Endodermal cell (in vitro differentiated cells): Measurements from ENCODE around the gene PPP1R9A. TPM values are rescaled to one million over a fixed set of nuclear protein-coding genes. Genes with fewer than 3 reads are reported as not detected.

Experiments
- DNase-seq: peaks from one replicate; pipeline ENCODE4 v3.0.0-alpha.2; 2017
- H3K27ac ChIP-seq: 2 replicates; pipeline ENCODE4 v1.5.1; 2013; ENCODE audit warnings: mild to moderate bottlenecking, low read depth, low read length, moderate library complexity
- H3K27me3 ChIP-seq: 2 replicates; pipeline ENCODE4 v1.6.1; 2013; ENCODE audit warnings: mild to moderate bottlenecking, low read length, moderate library complexity; ENCODE audit not compliant: insufficient read depth, control insufficient read depth, poor library complexity, severe bottlenecking
- H3K36me3 ChIP-seq: 2 replicates; pipeline ENCODE4 v1.7.0; 2013; ENCODE audit warnings: mild to moderate bottlenecking, low read length, moderate library complexity; ENCODE audit not compliant: control insufficient read depth, insufficient read depth
- H3K4me1 ChIP-seq: one replicate; pipeline ENCODE4 v1.7.0; 2013; ENCODE audit warnings: low read length; ENCODE audit not compliant: control insufficient read depth, insufficient read depth
- H3K4me3 ChIP-seq: 2 replicates; pipeline ENCODE4 v1.5.1; 2013; ENCODE audit warnings: mild to moderate bottlenecking, low read length, moderate library complexity
- H3K9ac ChIP-seq: 2 replicates; pipeline ENCODE4 v1.6.1; 2013; ENCODE audit warnings: mild to moderate bottlenecking, low read length, moderate library complexity; ENCODE audit not compliant: poor library complexity, severe bottlenecking; ENCODE audit errors: extremely low read depth
- H3K9me3 ChIP-seq: 2 replicates; pipeline ENCODE4 v1.6.1; 2013; ENCODE audit warnings: mild to moderate bottlenecking, low read length, moderate library complexity; ENCODE audit not compliant: control insufficient read depth
- H3K27ac Mint-ChIP-seq: 2 replicates; pipeline ENCODE4 v1.8.0; 2020; ENCODE audit warnings: mixed read lengths
- H3K27me3 Mint-ChIP-seq: 2 replicates; pipeline ENCODE4 v1.8.0; 2021; ENCODE audit warnings: mild to moderate bottlenecking, mixed read lengths; ENCODE audit not compliant: insufficient read depth
- H3K36me3 Mint-ChIP-seq: 2 replicates; pipeline ENCODE4 v1.8.0; 2020; ENCODE audit warnings: low read depth, mixed read lengths
- H3K4me1 Mint-ChIP-seq: 2 replicates; pipeline ENCODE4 v1.8.0; 2020; ENCODE audit warnings: mixed read lengths
- H3K4me3 Mint-ChIP-seq: 2 replicates; pipeline ENCODE4 v1.8.0; 2020; ENCODE audit warnings: mild to moderate bottlenecking, moderate library complexity, mixed read lengths
- H3K9me3 Mint-ChIP-seq: 2 replicates; pipeline ENCODE4 v1.8.0; 2020; ENCODE audit warnings: mild to moderate bottlenecking, mixed read lengths
- CTCF ChIP-seq: fragments of 200-600 bp; sonication (generic); conservative IDR thresholded peaks from 2 replicates; pipeline ENCODE4 v1.5.0; 2021; ENCODE audit warnings: antibody characterized with exemption, mild to moderate bottlenecking
- WGBS, 2 experiments: methylation state at CpG; one replicate each; pipeline versions ENCODE4 v1.1.5 to v1.1.7; 2013; ENCODE audit warnings: missing lambda C conversion rate in 2 of 2, mixed read lengths in 1 of 2; ENCODE audit not compliant: insufficient coverage in 1 of 2, insufficient read length in 1 of 2; 5-methylcytosine and 5-hydroxymethylcytosine counted together
- total RNA-seq, 2 donors: library from RNA; stranded (reverse); fragmentation: NEBNext Ultra II Directional in 1 of 2; extraction: Animal tissue kit (Norgen Biotek cat#: 25700) in 1 of 2; gene quantifications; 2 replicates in 1 of 2; 3 replicates in 1 of 2; pipeline ENCODE4 v1.2.1, GENCODE V29; 2021

The PPP1R9A gene
- total RNA-seq, 2 donors from 2014 or later, result 38.7 to 39.4 TPM

DNA sequence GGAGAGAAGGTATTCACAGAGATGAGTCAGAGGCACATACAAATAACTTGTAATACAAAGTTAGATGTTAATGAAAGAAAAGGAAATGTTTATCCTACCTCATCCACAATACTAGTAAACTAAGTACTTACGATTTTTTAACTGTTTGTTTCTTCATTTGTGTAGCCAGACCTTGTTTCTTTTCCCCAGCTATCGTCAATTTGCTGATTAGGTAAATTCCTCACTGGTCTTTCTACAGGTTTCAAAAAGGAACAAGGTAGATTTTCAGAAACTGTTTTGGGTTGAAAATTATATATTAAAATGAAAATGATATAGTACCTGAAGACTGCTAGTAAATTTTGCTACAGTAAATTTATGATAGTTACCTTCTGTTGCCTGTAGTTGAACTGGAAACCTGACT, 360.4 kb downstream of the PPP1R9A start:
- peak overlapping the region; percentile 12 for H3K27ac Mint-ChIP-seq
- WGBS, 2 experiments, result 98 to 100% methylated on average over 2 of the region's 2 CpGs

DNA sequence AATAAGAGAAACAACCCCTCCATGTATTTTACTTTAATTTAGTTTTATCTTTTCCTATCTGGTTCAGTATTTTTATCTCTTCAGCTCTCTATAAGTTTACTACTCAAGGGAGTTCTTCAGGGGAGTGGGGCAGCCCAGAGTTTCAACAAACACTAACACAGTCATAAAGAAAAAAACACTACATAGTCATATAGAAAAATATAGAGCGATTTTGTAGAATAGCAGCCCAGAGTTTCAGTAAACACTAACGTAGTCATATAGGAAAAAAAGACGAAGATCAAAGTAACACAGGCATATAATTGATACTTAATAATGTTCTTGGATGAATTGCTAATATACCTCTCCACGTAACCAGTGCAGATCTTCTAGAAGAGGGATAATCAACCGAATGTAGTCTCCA, 362.2 kb downstream of the PPP1R9A start:
- no peak for TF ChIP-seq CTCF

More for the DNA sequence above, 360.4 kb downstream of the PPP1R9A start:
- no peaks in the 10 kb centered on the region for H3K27me3 Mint-ChIP-seq
- H3K4me1 ChIP-seq, result no peaks in the 10 kb centered on the region
- H3K9me3 ChIP-seq, result no peaks in the 10 kb centered on the region
- no peak overlapping the region for H3K4me3 Mint-ChIP-seq
- H3K27me3 ChIP-seq, result no peaks in the 10 kb centered on the region
- DNase-seq, result no peak
- no peaks in the 10 kb centered on the region for H3K9me3 Mint-ChIP-seq
- peaks cover 12% of the 10 kb centered on the region for H3K4me1 Mint-ChIP-seq
- no peak overlapping the region for H3K9ac ChIP-seq
- no peak for TF ChIP-seq CTCF
- H3K27ac ChIP-seq, result no peak overlapping the region
- H3K36me3 Mint-ChIP-seq, result peaks cover 9% of the 10 kb centered on the region
- H3K4me3 ChIP-seq, result no peak overlapping the region
- peaks cover 15% of the 10 kb centered on the region for H3K36me3 ChIP-seq

GRCh38 chr7:95276114-95276513, 368.7 kb downstream of the PPP1R9A start:
- Histone ChIP-seq H3K9ac (no peak overlapping the region), H3K9me3 (no peaks in the 10 kb centered on the region), H3K4me3 (no peak overlapping the region), H3K27me3 (no peaks in the 10 kb centered on the region), H3K4me1 (no peaks in the 10 kb centered on the region), H3K27ac (no peak overlapping the region), H3K36me3 (peaks cover 20% of the 10 kb centered on the region)
- Mint-ChIP-seq H3K27ac (no peak overlapping the region), H3K27me3 (no peaks in the 10 kb centered on the region), H3K4me3 (no peak overlapping the region), H3K4me1 (no peaks in the 10 kb centered on the region), H3K9me3 (no peaks in the 10 kb centered on the region), H3K36me3 (peaks cover 9% of the 10 kb centered on the region)
- TF ChIP-seq CTCF, result no peak
- DNase-seq, result no peak
- WGBS, 2 experiments, result 63% methylated on average over 2 of the region's 2 CpGs; no CpG with 5 or more reads in 1 of the 2 experiments

More for the DNA sequence above, 362.2 kb downstream of the PPP1R9A start:
- H3K4me3 ChIP-seq, result no peak overlapping the region
- no peaks in the 10 kb centered on the region for H3K27me3 Mint-ChIP-seq
- no peak overlapping the region for H3K9ac ChIP-seq
- peaks cover 12% of the 10 kb centered on the region for H3K36me3 Mint-ChIP-seq
- no peaks in the 10 kb centered on the region for H3K9me3 Mint-ChIP-seq
- H3K27ac ChIP-seq, result no peak overlapping the region
- H3K4me3 Mint-ChIP-seq, result no peak overlapping the region
- no peak for DNase-seq
- 92 to 100% methylated on average over 1 to 5 of the region's 5 CpGs for WGBS, 2 experiments
- H3K9me3 ChIP-seq, result no peaks in the 10 kb centered on the region
- peaks cover 22% of the 10 kb centered on the region for H3K36me3 ChIP-seq
- H3K27ac Mint-ChIP-seq, result no peak overlapping the region
- no peaks in the 10 kb centered on the region for H3K4me1 ChIP-seq
- H3K27me3 ChIP-seq, result no peaks in the 10 kb centered on the region
- H3K4me1 Mint-ChIP-seq, result peaks cover 11% of the 10 kb centered on the region
